ENCODE results near the gene SLC2A3.

DNA sequence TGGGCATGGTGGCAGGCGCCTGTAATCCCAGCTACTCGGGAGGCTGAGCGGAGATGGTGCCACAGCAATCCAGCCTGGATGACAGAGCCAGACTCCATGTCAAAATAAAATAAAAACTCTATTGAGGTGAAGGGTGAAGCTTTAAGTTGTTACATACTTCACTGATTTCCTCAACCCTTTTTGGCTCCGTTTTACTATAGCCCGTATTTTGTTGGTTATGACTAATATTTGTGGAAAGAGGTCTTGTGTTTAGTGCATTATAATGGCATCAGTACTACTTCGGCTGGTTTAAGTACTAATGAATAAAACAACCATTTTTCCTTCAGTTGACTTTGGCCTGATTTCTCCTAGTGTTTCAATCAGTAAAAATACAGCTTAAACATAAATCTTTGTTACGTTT, 36.2 kb downstream of the SLC2A3 start:
- TF ChIP-seq, protein P1, sequence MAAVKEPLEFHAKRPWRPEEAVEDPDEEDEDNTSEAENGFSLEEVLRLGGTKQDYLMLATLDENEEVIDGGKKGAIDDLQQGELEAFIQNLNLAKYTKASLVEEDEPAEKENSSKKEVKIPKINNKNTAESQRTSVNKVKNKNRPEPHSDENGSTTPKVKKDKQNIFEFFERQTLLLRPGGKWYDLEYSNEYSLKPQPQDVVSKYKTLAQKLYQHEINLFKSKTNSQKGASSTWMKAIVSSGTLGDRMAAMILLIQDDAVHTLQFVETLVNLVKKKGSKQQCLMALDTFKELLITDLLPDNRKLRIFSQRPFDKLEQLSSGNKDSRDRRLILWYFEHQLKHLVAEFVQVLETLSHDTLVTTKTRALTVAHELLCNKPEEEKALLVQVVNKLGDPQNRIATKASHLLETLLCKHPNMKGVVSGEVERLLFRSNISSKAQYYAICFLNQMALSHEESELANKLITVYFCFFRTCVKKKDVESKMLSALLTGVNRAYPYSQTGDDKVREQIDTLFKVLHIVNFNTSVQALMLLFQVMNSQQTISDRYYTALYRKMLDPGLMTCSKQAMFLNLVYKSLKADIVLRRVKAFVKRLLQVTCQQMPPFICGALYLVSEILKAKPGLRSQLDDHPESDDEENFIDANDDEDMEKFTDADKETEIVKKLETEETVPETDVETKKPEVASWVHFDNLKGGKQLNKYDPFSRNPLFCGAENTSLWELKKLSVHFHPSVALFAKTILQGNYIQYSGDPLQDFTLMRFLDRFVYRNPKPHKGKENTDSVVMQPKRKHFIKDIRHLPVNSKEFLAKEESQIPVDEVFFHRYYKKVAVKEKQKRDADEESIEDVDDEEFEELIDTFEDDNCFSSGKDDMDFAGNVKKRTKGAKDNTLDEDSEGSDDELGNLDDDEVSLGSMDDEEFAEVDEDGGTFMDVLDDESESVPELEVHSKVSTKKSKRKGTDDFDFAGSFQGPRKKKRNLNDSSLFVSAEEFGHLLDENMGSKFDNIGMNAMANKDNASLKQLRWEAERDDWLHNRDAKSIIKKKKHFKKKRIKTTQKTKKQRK (IDR thresholded peaks at IDR 0.05; ENCODE audit: borderline replicate concordance, low read depth, low read length) = no peak
- TF ChIP-seq ZNF121 (CRISPR knock-in tag; conservative IDR thresholded peaks at IDR 0.05) (no peak), CHD2 (IDR thresholded peaks at IDR 0.05; ENCODE audit: low read depth, low read length) (no peak), TAF7 (tag; IDR thresholded peaks at IDR 0.05) (no peak), ZNF175 (CRISPR knock-in tag; IDR thresholded peaks at IDR 0.05; ENCODE audit: low read depth) (no peak), ZNF449 (CRISPR knock-in tag; IDR thresholded peaks at IDR 0.05) (no peak), CTCF (IDR thresholded peaks at IDR 0.05 in 2 of 3, conservative IDR thresholded peaks at IDR 0.05 in 1 of 3; ENCODE audit: insufficient read depth in 2 of 3, low read depth in 1 of 3, low read length in 3 of 3) (no peak), FOXP1 (CRISPR knock-in tag; IDR thresholded peaks at IDR 0.05) (no peak), MNT (conservative IDR thresholded peaks at IDR 0.05) (no peak)
- TF ChIP-seq, protein P2, sequence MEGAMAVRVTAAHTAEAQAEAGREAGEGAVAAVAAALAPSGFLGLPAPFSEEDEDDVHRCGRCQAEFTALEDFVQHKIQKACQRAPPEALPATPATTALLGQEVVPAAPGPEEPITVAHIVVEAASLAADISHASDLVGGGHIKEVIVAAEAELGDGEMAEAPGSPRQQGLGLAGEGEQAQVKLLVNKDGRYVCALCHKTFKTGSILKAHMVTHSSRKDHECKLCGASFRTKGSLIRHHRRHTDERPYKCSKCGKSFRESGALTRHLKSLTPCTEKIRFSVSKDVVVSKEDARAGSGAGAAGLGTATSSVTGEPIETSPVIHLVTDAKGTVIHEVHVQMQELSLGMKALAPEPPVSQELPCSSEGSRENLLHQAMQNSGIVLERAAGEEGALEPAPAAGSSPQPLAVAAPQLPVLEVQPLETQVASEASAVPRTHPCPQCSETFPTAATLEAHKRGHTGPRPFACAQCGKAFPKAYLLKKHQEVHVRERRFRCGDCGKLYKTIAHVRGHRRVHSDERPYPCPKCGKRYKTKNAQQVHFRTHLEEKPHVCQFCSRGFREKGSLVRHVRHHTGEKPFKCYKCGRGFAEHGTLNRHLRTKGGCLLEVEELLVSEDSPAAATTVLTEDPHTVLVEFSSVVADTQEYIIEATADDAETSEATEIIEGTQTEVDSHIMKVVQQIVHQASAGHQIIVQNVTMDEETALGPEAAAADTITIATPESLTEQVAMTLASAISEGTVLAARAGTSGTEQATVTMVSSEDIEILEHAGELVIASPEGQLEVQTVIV (CRISPR knock-in tag; IDR thresholded peaks at IDR 0.05; ENCODE audit: borderline replicate concordance) = no peak

Measured in K562 (cell line).